Type B pancreatic cell (in vitro differentiated cells): ENCODE results near the gene SDR42E2. TPM values are rescaled to one million over a fixed set of nuclear protein-coding genes. Genes with fewer than 3 reads are reported as not detected.

Source experiments
- DNase-seq: peaks from one replicate; pipeline ENCODE4 v3.0.0; 2021; ENCODE audit warnings: mixed read lengths; ENCODE audit not compliant: unreplicated experiment; ENCODE audit errors: extremely low spot score
- H3K27ac Mint-ChIP-seq: 2 replicates; pipeline ENCODE4 v1.8.0; 2021; ENCODE audit warnings: mild to moderate bottlenecking, mixed read lengths
- H3K27me3 Mint-ChIP-seq: 2 replicates; pipeline ENCODE4 v1.8.0; 2021; ENCODE audit warnings: mixed read lengths
- H3K36me3 Mint-ChIP-seq: 2 replicates; pipeline ENCODE4 v1.8.0; 2021; ENCODE audit warnings: mixed read lengths
- H3K4me1 Mint-ChIP-seq: one replicate; pipeline ENCODE4 v1.8.0; 2021; ENCODE audit warnings: mixed read lengths; ENCODE audit not compliant: unreplicated experiment
- H3K4me3 Mint-ChIP-seq: 2 replicates; pipeline ENCODE4 v1.8.0; 2021; ENCODE audit warnings: mild to moderate bottlenecking, mixed read lengths
- H3K9me3 Mint-ChIP-seq: 2 replicates; pipeline ENCODE4 v1.8.0; 2021; ENCODE audit warnings: mixed read lengths
- CTCF ChIP-seq: fragments of 200-600 bp; sonication (generic); conservative IDR thresholded peaks from 2 replicates; pipeline ENCODE4 v1.5.0; 2021; ENCODE audit warnings: antibody characterized with exemption, mild to moderate bottlenecking
- total RNA-seq: library from RNA; stranded (reverse); gene quantifications from 2 replicates; pipeline ENCODE4 v1.2.1, GENCODE V29; 2021; ENCODE audit warnings: low replicate concordance

SDR42E2 gene
- total RNA-seq, 1 donor from 2014 or later, result 0.19 TPM

DNA sequence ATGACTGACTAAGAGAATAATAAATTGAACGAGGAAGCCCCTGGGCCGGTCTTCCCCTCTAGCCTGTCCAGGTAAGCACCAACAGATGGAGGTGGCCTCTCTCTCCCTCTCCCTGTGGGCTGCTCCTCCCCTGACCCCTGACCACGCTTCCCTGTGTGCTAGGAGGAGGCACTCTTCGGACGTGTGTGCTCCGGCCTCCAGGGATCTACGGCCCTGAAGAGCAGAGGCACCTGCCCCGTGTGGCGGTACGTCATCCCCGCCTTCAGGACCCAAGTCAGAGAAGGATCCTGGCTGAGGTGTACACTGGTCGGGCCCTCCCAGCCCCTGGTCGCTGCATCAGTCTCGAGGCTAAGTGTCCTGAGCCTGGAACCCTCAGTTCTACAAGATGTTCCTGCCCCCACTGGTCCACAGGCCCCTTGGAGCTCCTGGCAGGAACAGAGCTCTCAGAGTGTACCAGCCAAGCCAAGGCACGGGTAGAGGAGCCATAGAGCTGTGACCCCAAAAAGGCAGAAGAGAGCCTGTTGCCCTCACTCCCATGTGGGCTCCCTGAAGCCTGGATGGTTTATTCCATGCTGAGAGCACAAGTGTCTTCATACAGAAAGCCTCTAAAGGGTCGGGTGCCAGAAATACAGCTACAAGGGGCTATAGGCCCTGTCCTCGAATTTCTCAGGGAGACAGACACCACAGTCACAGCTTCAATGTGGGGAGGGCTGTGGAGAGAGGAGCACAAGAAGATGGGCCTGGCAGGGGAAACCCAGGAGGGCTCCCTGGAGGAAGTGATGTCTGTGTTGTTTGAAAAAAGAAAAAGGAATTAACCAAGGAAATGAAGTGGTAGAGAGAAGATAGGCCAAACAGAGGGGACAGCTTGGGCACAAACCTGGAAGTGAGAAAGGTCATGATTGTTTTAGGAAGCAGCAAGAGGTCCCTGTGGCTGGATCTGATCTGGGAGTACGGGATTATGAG lies 15.9 kb downstream of the SDR42E2 start:
- no peak for TF ChIP-seq CTCF
- Mint-ChIP-seq H3K9me3 (no peaks in the 10 kb centered on the region), H3K36me3 (no peaks in the 10 kb centered on the region), H3K27me3 (peaks cover 14% of the 10 kb centered on the region), H3K27ac (no peak overlapping the region), H3K4me1 (no peaks in the 10 kb centered on the region), H3K4me3 (no peak overlapping the region)
- DNase-seq, result no peak

- Mint-ChIP-seq H3K27me3 (peaks cover 14% of the 10 kb centered on the region), H3K4me3 (no peak overlapping the region), H3K9me3 (no peaks in the 10 kb centered on the region), H3K27ac (no peak overlapping the region), H3K4me1 (no peaks in the 10 kb centered on the region), H3K36me3 (no peaks in the 10 kb centered on the region)
- no peak for TF ChIP-seq CTCF
- no peak for DNase-seq
Observed at GRCh38 chr16:22181426-22181825, 19.1 kb downstream of the SDR42E2 start.

DNA sequence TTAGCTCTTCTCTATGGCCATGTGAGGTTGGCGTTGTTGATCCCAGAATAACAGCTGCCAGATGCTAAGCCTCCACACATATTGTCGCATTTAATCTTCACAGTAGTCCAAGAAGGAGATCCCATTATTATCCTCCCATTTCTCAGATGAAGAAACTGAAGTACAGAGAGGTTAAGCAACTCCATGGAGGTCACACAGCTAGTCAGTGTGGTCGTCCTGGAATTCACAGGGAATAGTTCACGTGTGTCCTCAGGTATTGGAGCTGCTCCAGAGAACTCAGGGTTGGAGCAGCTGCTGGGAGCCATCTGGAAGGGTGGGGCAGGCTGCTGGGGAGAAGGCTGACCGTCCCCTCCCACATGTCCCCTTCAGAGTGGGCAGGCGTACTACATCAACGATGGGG lies 19.5 kb downstream of the SDR42E2 start:
- no peak for TF ChIP-seq CTCF
- Mint-ChIP-seq H3K36me3 (no peaks in the 10 kb centered on the region), H3K9me3 (no peaks in the 10 kb centered on the region), H3K27me3 (peaks cover 14% of the 10 kb centered on the region), H3K27ac (no peak overlapping the region), H3K4me1 (no peaks in the 10 kb centered on the region), H3K4me3 (no peak overlapping the region)
- DNase-seq, result no peak

GRCh38 chr16:22183335-22183734 lies 21.0 kb downstream of the SDR42E2 start:
- Mint-ChIP-seq H3K4me1 (no peaks in the 10 kb centered on the region), H3K9me3 (no peaks in the 10 kb centered on the region), H3K27me3 (peaks cover 14% of the 10 kb centered on the region), H3K27ac (no peak overlapping the region), H3K4me3 (no peak overlapping the region), H3K36me3 (no peaks in the 10 kb centered on the region)
- TF ChIP-seq CTCF, result no peak
- no peak for DNase-seq

DNA sequence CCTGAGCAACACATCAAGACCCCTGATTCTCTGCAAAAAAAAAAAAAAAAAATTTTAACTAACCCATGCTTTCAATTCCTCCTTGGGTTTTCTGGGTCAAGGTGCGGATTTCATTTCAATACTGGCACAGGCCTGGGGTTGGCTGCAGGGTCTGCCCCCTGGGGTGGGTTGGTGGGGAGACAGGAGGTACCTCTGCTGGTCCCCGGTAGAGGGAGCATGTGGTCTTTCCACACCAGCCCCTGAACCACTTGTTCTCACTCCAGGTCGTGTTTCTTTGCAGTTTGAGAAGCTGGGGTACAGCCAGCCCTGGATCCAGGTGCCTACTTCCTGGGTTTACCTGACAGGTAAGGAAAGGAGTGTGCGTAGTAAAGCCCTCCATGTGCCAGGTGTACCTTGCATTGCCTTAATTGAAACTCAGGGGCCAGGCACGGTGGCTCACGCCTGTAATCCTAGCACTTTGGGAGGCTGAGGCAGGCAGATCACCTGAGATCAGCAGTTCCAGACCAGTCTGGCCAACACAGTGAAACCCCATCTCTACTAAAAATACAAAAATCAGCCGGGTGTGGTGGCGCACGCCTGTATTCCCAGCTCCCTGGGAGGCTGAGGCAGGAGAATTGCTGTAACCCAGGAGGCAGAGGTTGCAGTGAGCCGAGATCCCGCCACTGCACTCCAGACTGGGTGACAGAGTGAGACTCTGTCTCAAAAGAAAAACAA lies 21.8 kb downstream of the SDR42E2 start:
- Mint-ChIP-seq H3K4me3 (no peak overlapping the region), H3K4me1 (peaks cover 7% of the 10 kb centered on the region), H3K27me3 (peaks cover 14% of the 10 kb centered on the region), H3K9me3 (no peaks in the 10 kb centered on the region), H3K27ac (no peak overlapping the region), H3K36me3 (no peaks in the 10 kb centered on the region)
- TF ChIP-seq CTCF, result peak; percentile 48
- DNase-seq, result no peak
